Measurements from ENCODE around the gene NXT1. TPM values are rescaled to one million over a fixed set of nuclear protein-coding genes. Genes with fewer than 3 reads are reported as not detected.
A peak's percentile ranks its signal among the peaks of the same experiment; 100 is the strongest.
"Not testable (repeated sequence)": the region's sequence is repeated elsewhere in the genome, so short reads cannot be mapped to it uniquely, and the experiment has no call there.

Gene NXT1
- total RNA-seq, 3 donors from 2014 or later = 9.9 to 12.9 (median 10.6) TPM

GRCh38 chr20:23304616-23305015, 46.0 kb upstream of the NXT1 start:
- ATAC-seq (no peak), DNase-seq (no peak)
- Histone ChIP-seq H3K9me3 (no peaks in the 10 kb centered on the region), H3K4me1 (ENCODE audit: low read depth) (no peaks in the 10 kb centered on the region), H3K4me3 (no peak overlapping the region), H3K36me3 (ENCODE audit: low read depth) (no peaks in the 10 kb centered on the region)
- intact Hi-C loops (cut with DNase I, micrococcal nuclease) = no loop called here
- no peak for TF ChIP-seq CTCF (IDR thresholded peaks at IDR 0.05)

- Histone ChIP-seq H3K9me3 (no peaks in the 10 kb centered on the region), H3K36me3 (ENCODE audit: low read depth) (no peaks in the 10 kb centered on the region), H3K4me3 (no peak overlapping the region), H3K4me1 (ENCODE audit: low read depth) (no peaks in the 10 kb centered on the region)
- intact Hi-C loops (cut with DNase I, micrococcal nuclease) = no loop called here
- TF ChIP-seq CTCF (IDR thresholded peaks at IDR 0.05) = no peak
- ATAC-seq (peak; percentile 13), DNase-seq (no peak)
Measured at GRCh38 chr20:23305098-23305497, 45.5 kb upstream of the NXT1 start.

GRCh38 chr20:23307393-23307792, 43.2 kb upstream of the NXT1 start:
- ATAC-seq; DNase-seq; H3K36me3 ChIP-seq (ENCODE audit: low read depth); H3K4me1 ChIP-seq (ENCODE audit: low read depth); intact Hi-C loops (cut with DNase I, micrococcal nuclease); H3K9me3 ChIP-seq; H3K4me3 ChIP-seq: not testable (repeated sequence)

GRCh38 chr20:23308024-23308423, 42.6 kb upstream of the NXT1 start:
- Histone ChIP-seq H3K4me1 (ENCODE audit: low read depth) (no peaks in the 10 kb centered on the region), H3K9me3 (no peaks in the 10 kb centered on the region), H3K4me3 (no peak overlapping the region), H3K36me3 (ENCODE audit: low read depth) (no peaks in the 10 kb centered on the region)
- intact Hi-C loops (cut with DNase I, micrococcal nuclease) = no loop called here
- no peak for TF ChIP-seq CTCF (IDR thresholded peaks at IDR 0.05)
- ATAC-seq (no peak), DNase-seq (no peak)

- H3K4me1 ChIP-seq (ENCODE audit: low read depth) = no peaks in the 10 kb centered on the region
- H3K4me3 ChIP-seq = no peak overlapping the region
- DNase-seq (no peak), ATAC-seq (no peak)
- no peaks in the 10 kb centered on the region for H3K9me3 ChIP-seq
- no peaks in the 10 kb centered on the region for H3K36me3 ChIP-seq (ENCODE audit: low read depth)
- no peak for TF ChIP-seq CTCF (IDR thresholded peaks at IDR 0.05)
- intact Hi-C loops (cut with DNase I, micrococcal nuclease) = no loop called here
Measured at GRCh38 chr20:23308908-23309307, 41.7 kb upstream of the NXT1 start.

- intact Hi-C loops (cut with DNase I, micrococcal nuclease) = no loop called here
- Histone ChIP-seq H3K9me3 (no peaks in the 10 kb centered on the region), H3K4me3 (no peak overlapping the region), H3K36me3 (ENCODE audit: low read depth) (no peaks in the 10 kb centered on the region), H3K4me1 (ENCODE audit: low read depth) (no peaks in the 10 kb centered on the region)
- ATAC-seq = no peak
- TF ChIP-seq CTCF (IDR thresholded peaks at IDR 0.05) = no peak
- no peak for DNase-seq
Measured at GRCh38 chr20:23309781-23310180, 40.8 kb upstream of the NXT1 start.

All from mucosa of descending colon (tissue), 3 donors.